Measurements from ENCODE around the gene MRPS10.
"Not testable (repeated sequence)": the region's sequence is repeated elsewhere in the genome, so short reads cannot be mapped to it uniquely, and the experiment has no call there.

The MRPS10 gene

DNA sequence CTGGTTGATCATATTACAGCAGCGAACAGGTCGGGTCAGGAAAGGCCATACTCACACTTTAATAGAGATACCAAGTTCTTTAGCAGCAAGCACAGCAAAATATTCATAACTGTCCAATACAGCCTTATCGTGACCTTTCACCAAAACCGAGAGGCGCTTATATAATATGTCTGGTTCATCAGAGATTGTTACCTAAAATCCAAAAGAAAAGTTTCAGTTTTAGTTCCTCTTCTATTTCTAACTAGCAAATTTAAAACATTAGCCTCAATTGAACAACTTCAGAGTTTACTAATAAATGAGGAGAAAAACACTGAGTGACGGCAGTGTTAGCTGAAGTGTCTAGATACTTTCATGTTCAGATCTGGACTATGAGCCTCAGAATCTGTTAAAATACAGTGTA, 5.9 kb downstream of the MRPS10 start:
- DNase-seq (ENCODE audit: low spot score in 2 of 2) (no peak), ATAC-seq (ENCODE audit: low read depth) (no peak)
- no peaks in the 10 kb centered on the region for H3K27me3 Mint-ChIP-seq
- peaks cover 3% of the 10 kb centered on the region for H3K4me1 Mint-ChIP-seq
- H3K27ac Mint-ChIP-seq: no peak overlapping the region
- H3K9me3 Mint-ChIP-seq: no peaks in the 10 kb centered on the region
- peaks cover 19% of the 10 kb centered on the region for H3K36me3 Mint-ChIP-seq
- H3K4me3 Mint-ChIP-seq: no peak overlapping the region

DNA sequence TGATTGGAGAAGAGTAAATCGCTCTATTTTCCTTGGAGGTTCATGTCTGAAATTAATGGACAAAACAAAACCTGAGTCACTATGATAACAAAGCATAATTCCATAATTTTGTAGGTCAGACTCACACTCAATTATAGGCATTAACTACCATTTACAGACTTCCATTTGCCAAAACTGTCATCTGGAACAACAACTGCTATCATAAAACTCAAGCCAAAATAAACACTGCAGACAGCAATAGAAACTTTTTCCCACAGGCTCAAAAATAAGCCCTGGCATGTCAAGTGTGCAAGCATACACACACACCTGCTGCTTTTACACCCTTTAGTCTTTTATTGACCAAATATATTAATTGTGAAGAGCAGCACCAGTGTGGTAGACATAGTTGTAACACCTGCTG, 7.1 kb downstream of the MRPS10 start:
- no peaks in the 10 kb centered on the region for H3K9me3 Mint-ChIP-seq
- no peak overlapping the region for H3K27ac Mint-ChIP-seq
- H3K4me3 Mint-ChIP-seq: no peak overlapping the region
- H3K4me1 Mint-ChIP-seq: peaks cover 3% of the 10 kb centered on the region
- H3K27me3 Mint-ChIP-seq: no peaks in the 10 kb centered on the region
- DNase-seq (ENCODE audit: low spot score in 2 of 2): no peak
- H3K36me3 Mint-ChIP-seq: peaks cover 20% of the 10 kb centered on the region
- no peak for ATAC-seq (ENCODE audit: low read depth)

DNA sequence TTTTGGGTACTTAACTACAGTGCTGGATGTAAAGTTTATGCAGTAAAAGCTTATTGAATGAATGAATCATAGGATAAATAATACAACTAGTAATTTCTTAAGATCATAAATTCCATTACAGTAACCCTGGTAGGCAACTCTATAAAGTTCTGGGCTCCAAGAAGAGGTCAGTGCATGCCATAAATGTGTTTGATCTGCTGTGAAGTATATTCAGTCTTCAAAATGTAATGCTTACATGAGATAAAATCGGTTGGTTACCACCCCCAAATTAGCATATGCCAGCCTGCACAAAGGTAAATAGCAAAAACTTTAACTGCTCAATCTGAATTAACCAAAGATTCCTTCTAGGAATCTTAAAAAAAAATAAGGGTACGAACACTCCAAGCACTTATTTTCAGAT, 10.1 kb downstream of the MRPS10 start:
- H3K4me1 Mint-ChIP-seq; DNase-seq (ENCODE audit: low spot score in 2 of 2); H3K4me3 Mint-ChIP-seq; H3K27me3 Mint-ChIP-seq; H3K9me3 Mint-ChIP-seq; ATAC-seq (ENCODE audit: low read depth); H3K27ac Mint-ChIP-seq: not testable (repeated sequence)
- H3K36me3 Mint-ChIP-seq: peaks cover 18% of the 10 kb centered on the region

DNA sequence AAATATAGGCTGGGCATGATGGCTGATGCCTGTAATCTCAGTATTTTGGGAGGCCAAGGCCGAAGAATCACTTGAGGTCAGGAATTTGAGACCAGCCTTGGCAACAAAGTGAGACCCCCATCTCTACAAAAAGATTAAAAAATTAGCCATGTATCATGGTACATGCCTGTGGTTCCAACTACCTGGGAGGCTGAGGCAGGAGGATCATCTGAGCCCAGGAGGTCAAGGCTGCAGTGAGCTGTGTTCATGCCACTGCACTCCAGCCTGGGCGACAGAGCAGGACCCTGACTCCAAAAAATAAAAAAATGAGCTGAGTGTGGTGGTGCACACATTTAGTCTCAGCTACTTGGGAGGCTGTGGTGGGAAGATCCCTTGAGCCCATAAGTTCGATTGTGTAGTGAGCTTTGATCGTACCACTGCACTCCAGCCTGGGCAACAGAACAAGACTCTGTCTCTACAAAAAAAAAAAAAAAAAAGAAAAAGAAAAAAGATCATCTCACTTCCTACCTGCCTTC, 12.8 kb downstream of the MRPS10 start:
- no peak overlapping the region for H3K27ac Mint-ChIP-seq
- no peak for DNase-seq (ENCODE audit: low spot score in 2 of 2)

DNA sequence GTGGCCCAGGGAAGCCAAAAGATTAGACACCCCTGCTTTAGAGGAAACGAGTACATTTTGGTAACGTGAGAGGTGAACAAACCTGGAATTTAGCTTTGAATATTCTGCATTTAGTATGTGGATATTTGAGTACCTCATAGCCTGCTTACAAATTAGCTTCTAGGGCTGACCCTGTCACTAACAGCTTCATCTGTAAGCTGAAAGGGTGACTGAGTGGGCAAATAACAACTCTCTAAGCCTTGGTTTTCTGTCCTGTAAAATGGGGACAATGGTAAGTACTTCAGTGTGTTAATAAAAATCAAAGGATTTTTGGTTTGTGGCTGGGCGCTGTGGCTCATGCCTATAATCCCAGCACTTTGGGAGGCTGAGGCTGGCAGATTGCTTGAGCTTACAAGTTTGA, 14.5 kb downstream of the MRPS10 start:
- Mint-ChIP-seq H3K36me3 (peaks cover 19% of the 10 kb centered on the region), H3K4me1 (peaks cover 3% of the 10 kb centered on the region), H3K27ac (no peak overlapping the region), H3K9me3 (peaks cover 8% of the 10 kb centered on the region), H3K27me3 (no peaks in the 10 kb centered on the region), H3K4me3 (no peak overlapping the region)
- DNase-seq (ENCODE audit: low spot score in 2 of 2) (no peak), ATAC-seq (ENCODE audit: low read depth) (no peak)

More for the DNA sequence above, 12.8 kb downstream of the MRPS10 start:
- Mint-ChIP-seq H3K27me3 (no peaks in the 10 kb centered on the region), H3K36me3 (peaks cover 23% of the 10 kb centered on the region), H3K4me3 (no peak overlapping the region), H3K4me1 (peaks cover 3% of the 10 kb centered on the region), H3K9me3 (peaks cover 8% of the 10 kb centered on the region)
- no peak for ATAC-seq (ENCODE audit: low read depth)

DNA sequence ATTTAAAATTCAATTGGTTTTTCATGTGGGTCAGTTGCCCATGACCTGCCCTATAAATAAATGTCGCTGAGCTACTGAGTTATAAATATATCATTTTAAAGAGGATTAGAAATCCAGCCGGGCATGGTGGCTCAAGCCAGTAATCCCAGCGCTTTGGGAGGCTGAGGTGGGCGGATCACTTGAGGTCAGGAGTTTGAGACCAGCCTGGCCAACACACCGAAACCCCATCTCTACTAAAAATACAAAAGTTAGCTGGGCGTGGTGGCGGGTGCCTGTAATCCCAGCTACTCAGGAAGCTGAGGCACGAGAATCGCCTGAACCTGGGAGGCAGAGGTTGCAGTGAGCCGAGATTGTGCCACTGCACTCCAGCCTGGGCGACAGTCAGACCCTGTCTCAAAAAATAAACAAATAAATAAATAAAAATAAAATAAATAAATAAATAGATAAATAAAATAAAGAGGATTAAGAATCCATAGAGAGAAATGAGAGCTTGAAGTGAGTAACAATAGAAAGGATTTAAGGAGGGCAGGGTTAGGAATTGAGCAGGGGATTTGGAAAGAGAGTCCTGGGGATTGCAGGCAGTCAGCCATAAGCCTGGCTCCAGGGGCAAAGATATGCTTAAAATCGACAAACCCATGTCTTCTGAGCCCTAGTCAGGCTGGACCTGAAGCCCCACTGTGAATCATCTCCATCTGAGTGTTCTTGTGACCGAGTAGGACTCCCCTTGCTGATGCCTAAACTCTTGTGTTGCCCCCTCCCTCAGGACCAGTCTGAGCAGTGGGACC, 15.3 kb downstream of the MRPS10 start:
- peaks cover 19% of the 10 kb centered on the region for H3K36me3 Mint-ChIP-seq
- H3K4me1 Mint-ChIP-seq; H3K4me3 Mint-ChIP-seq; H3K27ac Mint-ChIP-seq; H3K9me3 Mint-ChIP-seq; ATAC-seq (ENCODE audit: low read depth); H3K27me3 Mint-ChIP-seq; DNase-seq (ENCODE audit: low spot score in 2 of 2): not testable (repeated sequence)

DNA sequence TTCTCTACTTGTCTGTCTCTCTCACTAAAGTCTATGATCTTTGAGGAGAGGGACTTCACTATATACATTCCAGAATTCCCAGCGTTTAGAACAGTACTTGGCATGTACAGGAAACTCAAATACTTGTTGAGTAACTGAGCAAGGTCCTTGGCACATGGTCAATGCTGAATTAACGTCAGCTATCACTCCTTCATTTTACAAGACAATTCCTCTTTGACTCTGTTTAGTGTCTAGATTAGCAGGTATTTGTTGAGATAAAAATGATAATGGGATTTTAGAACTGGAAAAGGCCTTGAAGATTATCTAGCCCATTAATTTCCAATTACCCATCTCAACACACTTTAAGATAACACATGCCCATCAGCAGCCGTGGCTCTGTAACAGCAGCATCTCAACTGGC, 16.3 kb downstream of the MRPS10 start:
- ATAC-seq (ENCODE audit: low read depth): no peak
- no peak for DNase-seq (ENCODE audit: low spot score in 2 of 2)
- no peaks in the 10 kb centered on the region for H3K27me3 Mint-ChIP-seq

DNA sequence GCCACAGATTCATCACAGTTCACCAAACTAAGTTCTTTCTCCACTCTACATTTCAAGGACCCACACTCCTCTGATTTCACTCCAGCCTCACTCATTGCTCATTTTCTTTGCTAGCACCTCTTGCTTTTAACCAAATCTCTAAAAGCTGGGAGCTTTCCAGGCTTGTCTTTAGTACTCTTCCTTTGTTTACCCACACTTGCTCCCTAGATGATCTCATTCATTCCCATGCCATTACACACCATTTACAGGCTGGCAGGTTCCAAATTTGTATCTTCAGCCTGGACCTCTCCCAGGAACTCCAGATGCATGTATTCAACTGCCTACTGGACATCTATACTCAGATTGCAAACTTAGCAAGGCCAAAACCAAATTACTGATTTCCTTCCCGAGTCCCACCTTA, 17.6 kb downstream of the MRPS10 start:
- H3K27ac Mint-ChIP-seq: no peak overlapping the region
- no peak overlapping the region for H3K4me3 Mint-ChIP-seq
- peaks cover 15% of the 10 kb centered on the region for H3K36me3 Mint-ChIP-seq
- H3K9me3 Mint-ChIP-seq: peaks cover 8% of the 10 kb centered on the region
- DNase-seq (ENCODE audit: low spot score in 2 of 2) (no peak), ATAC-seq (ENCODE audit: low read depth) (no peak)
- H3K27me3 Mint-ChIP-seq: no peaks in the 10 kb centered on the region
- peaks cover 5% of the 10 kb centered on the region for H3K4me1 Mint-ChIP-seq

More for the DNA sequence above, 16.3 kb downstream of the MRPS10 start:
- Mint-ChIP-seq H3K9me3 (peaks cover 8% of the 10 kb centered on the region), H3K36me3 (peaks cover 17% of the 10 kb centered on the region), H3K27ac (no peak overlapping the region), H3K4me3 (no peak overlapping the region), H3K4me1 (peaks cover 4% of the 10 kb centered on the region)

DNA sequence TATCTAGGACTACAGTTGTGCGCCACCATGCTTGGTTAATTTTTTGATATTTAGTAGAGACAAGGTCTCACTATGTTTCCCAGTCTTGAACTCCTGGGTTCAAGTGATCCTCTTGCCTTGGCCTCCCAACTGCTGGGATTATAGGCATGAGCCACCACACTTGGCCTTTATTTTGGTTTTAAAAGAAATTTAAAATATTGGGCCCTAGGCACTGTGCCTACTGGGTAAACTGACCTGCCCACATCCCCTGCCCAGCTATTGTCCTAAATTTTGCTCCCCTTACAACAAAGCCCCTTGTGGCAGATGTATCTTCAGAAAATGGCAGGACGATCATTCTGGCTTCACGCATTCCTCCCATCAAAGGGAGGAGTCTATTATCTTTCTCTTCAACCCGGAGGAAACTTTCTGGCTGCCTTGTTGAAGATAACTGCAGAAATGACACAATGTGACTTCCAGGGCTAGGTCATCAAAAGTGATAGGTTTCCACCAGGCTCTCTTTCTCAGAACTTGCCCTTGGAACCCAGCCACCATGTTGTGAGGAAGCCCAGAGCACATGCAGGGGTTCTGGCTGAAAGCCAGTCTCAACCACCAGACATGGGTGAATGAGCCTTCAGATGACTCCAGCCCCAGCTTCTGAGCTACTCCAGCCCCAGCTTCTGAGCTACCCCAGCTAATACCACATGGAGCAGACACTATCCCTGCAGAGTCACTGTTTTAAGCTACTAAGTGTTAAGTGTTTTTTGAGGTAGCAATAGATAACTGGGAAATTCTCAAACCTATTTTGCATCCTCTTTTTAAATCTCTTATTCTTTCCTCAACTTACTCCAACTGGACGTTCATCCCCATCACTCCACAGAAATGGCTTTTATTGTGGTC, 18.3 kb downstream of the MRPS10 start:
- H3K27me3 Mint-ChIP-seq: no peaks in the 10 kb centered on the region
- H3K36me3 Mint-ChIP-seq: peaks cover 15% of the 10 kb centered on the region
- no peak overlapping the region for H3K4me3 Mint-ChIP-seq
- DNase-seq (ENCODE audit: low spot score in 2 of 2): no peak
- H3K27ac Mint-ChIP-seq: no peak overlapping the region
- peaks cover 8% of the 10 kb centered on the region for H3K9me3 Mint-ChIP-seq
- peaks cover 5% of the 10 kb centered on the region for H3K4me1 Mint-ChIP-seq
- no peak for ATAC-seq (ENCODE audit: low read depth)

DNA sequence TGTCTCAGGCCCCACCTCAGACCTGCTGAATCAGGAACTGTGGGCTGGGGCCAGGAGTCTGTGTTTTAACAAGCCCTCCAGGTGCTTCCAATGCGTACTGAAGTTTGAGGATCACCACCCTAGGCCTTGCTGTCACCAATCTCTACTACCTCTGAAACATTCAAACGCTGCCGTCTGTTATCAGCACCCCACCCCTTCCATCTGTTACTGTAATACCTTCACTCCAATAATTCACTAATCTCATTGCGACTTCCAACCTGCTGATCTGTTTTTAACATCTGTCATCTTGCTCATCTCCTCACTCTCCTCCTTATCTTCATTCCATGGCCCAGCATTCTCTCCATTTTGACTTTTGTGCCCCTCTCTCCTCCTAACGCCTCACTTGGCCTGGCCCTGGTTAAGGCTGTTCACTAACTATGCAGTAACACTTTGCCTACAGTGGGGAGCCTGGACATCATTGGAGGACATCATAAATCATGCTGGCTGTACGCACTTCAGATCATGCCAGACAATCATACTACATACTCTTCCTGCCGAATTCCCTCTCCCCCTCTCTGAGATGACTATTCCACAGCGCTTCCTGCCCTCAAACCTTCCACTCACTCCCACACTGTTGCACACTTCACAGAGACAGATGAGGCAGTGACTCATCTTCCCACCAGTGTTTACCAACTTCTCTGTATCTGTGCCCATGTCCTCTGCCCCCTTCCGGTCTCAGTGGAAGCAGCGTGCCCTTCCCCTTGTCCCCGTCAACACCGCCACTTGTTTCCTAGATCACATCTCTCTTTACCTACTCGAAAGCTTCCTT, 19.9 kb downstream of the MRPS10 start:
- H3K9me3 Mint-ChIP-seq: peaks cover 8% of the 10 kb centered on the region
- DNase-seq (ENCODE audit: low spot score in 2 of 2) (no peak), ATAC-seq (ENCODE audit: low read depth) (no peak)
- peaks cover 17% of the 10 kb centered on the region for H3K36me3 Mint-ChIP-seq
- no peaks in the 10 kb centered on the region for H3K27me3 Mint-ChIP-seq
- H3K27ac Mint-ChIP-seq: no peak overlapping the region
- H3K4me3 Mint-ChIP-seq: no peak overlapping the region
- peaks cover 5% of the 10 kb centered on the region for H3K4me1 Mint-ChIP-seq

DNA sequence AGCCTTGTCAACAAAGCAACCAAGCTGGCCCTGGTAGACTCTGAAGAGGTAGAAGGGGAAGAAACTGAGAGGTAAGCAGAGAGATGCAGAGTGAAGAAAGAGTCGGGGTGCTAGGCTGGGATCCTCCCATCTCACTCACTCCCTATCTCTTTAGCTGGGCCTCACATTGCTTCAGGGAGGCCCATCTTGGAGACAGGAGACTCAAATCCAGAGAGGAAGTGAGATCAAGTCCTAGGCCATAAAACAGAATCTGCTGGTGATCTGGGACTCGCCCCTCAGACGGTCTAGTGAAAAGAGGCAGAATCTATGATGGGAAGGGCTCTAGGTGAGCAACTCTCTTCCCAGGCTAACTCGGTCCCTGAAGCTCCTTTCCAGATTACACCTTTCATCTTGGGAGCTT, 22.2 kb downstream of the MRPS10 start:
- Mint-ChIP-seq H3K27me3 (no peaks in the 10 kb centered on the region), H3K4me1 (peaks cover 2% of the 10 kb centered on the region), H3K4me3 (no peak overlapping the region), H3K9me3 (peaks cover 5% of the 10 kb centered on the region), H3K36me3 (peaks cover 16% of the 10 kb centered on the region), H3K27ac (no peak overlapping the region)
- ATAC-seq (ENCODE audit: low read depth) (no peak), DNase-seq (ENCODE audit: low spot score in 2 of 2) (no peak)

DNA sequence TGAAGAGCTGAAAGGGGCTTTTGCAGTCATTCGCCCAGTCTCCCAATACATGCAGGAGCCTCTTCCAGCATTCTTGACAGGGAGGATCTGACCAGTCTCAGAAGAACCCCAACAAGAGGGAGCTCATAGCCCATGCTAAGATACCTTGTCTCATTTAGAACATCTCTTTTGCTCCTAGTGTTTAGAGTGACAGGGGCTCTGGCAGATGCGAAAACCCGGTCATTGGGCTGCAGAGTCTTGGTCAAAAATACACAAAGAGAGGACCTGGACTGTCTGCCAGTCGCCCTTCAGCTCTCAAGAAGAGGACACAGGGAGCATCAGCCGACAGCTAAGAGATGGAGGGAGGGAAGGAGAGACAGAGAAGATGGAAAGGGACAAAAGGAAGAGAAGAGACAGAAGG, 23.6 kb downstream of the MRPS10 start:
- Mint-ChIP-seq H3K36me3 (peaks cover 9% of the 10 kb centered on the region), H3K27ac (no peak overlapping the region), H3K4me3 (no peak overlapping the region), H3K9me3 (no peaks in the 10 kb centered on the region), H3K27me3 (no peaks in the 10 kb centered on the region), H3K4me1 (peaks cover 2% of the 10 kb centered on the region)
- ATAC-seq (ENCODE audit: low read depth): no peak
- DNase-seq (ENCODE audit: low spot score in 2 of 2): no peak

DNA sequence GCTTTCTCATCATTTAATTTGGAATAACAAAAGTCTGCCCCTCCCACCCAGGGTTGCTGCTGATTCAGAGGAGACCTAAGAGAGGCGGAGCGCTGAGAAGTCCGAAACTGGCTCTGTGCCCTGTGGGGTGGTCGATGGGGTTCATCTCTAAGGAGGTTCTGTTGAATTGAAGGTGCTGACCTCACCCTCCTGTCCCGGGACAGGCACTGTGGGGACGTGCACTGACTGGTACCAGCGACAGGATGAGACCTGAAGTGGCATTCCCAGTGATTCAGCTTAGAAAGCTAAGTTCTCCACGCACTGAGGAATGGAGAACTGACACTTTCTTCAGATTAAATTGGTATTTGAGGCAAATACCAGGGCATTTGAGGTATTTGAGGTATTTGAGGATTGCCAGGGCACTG, 24.2 kb downstream of the MRPS10 start:
- ATAC-seq (ENCODE audit: low read depth) (no peak), DNase-seq (ENCODE audit: low spot score in 2 of 2) (no peak)
- H3K4me1 Mint-ChIP-seq: peaks cover 2% of the 10 kb centered on the region
- H3K4me3 Mint-ChIP-seq: no peak overlapping the region
- peaks cover 9% of the 10 kb centered on the region for H3K36me3 Mint-ChIP-seq
- no peak overlapping the region for H3K27ac Mint-ChIP-seq
- no peaks in the 10 kb centered on the region for H3K9me3 Mint-ChIP-seq
- H3K27me3 Mint-ChIP-seq: no peaks in the 10 kb centered on the region

DNA sequence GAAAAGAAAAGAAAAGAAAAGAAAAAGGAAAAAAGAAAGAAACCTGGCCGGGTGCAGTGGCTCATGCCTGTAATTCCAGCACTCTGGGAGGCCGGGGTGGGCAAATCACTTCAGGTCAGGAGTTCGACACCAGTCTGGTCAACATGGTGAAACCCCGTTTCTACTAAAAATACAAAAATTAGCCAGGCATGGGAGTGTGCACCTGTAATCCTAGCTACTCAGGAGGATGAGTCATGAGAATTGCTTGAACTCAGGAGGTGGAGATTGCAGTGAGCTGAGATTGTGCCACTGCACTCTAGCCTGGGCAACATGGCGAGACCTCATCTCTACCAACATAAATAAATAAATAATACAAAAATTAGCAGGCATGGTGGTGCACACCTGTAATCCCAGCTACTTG, 25.3 kb downstream of the MRPS10 start:
- H3K36me3 Mint-ChIP-seq; H3K9me3 Mint-ChIP-seq; ATAC-seq (ENCODE audit: low read depth); H3K27ac Mint-ChIP-seq; DNase-seq (ENCODE audit: low spot score in 2 of 2); H3K27me3 Mint-ChIP-seq; H3K4me1 Mint-ChIP-seq; H3K4me3 Mint-ChIP-seq: not testable (repeated sequence)

Measured in memory B cell (primary cell).